NCI-H2029 treated with DMSO at 0.1 percent for 48 hours (cell line): ENCODE measurements around the gene UGT1A6.

Source experiments
- DNase-seq: peaks from one replicate; lab custom pipeline; 2025; lab: John Stamatoyannopoulos, UW

Gene UGT1A6

DNA sequence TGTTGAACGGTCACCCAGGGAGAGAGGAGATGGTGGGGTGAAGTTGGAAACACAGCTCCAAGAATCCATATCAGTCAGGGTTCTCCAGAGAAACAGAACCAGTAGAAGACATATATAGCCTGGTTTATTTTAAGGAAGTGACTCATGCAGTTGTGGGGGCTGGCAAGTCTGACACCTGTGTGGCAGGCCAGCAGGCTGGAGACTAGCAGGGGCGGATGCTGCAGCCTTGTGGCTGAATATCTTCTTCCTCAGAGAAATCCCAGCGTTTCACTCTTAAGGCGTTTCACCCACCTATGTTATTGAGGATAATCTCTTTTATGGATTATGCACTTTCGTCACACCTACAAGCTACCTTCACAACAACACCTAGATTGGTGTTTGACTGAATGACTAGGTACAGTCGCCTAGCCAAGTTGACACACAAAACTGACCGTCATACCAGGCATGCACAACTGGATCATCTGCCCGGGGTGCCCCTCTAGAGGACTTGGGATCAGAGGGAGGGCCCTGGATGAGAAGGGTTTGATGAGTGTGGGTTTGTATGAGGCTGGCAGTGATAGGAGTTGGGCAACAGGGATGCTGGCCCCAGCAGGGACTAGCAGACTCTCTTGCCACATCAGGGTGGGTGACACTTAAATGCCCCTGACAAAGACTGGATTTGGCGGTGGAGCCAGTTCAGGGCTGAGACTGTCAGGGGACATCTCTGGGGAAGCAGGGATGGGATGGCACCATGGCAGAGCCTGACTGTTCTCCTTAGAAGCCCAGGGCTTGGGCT is 108.9 kb downstream of the UGT1A6 start:
- no peak for DNase-seq

DNA sequence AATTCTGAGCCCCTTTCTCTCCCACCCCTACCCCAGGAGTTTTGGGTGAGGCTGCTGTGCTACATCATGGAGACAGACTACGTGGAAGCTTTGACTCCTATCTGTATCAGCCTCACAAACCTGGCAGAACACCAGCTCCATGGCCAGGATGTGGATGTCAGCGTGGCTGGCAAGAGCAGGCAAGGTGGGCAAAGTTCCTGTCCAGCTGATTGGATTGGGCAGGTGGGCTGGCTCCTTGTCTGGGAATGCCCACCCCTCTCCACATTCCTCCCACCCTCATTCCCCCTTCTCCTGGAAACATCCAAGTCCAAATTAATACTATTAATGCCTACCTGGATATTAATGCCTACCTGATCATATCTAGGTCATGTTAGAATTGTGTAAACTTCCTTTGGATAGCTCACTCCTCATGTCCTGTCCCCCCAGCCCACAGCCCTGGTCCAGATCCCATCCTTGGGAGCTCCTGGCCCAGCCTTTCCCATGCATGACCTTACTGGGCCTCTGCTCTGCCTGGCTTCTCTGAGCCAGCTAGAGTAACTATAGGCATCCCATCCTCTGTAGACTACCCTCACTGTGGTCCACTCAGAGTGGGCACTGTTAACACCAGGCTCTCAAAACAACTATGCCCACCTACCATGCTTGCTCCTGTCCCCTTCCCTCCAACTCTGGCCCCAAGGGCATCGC is 109.6 kb downstream of the UGT1A6 start:
- DNase-seq, result no peak

DNA sequence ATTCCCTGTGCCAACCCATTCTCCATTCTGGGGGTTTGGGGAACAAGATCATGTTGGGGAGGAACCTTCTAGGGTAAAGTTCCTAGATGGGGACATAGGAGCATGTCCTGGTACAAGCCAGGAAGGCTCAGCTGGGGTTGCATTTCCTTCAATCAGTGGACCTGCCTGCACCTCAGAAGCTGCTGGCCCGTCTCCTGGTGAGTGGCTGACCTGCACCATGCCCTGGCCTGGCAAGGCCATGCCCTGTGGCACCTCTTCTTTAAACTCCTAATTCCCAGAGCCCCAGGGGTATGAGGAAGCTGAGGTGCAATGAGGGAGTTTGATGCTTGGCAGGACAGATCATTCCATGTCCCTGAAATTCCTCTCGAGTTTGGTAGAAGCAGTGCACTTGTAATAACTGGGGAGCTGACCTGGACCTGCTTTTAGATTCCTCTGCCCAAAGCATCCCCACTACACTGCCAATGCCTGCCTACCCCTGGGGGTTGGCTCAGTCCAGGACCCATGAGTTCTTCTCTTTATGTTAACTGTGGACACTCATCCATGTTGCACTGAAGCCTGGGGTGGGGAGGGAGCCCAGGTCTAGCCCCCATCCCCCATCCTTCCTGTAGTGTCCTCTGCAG is 110.7 kb downstream of the UGT1A6 start:
- no peak for DNase-seq

DNA sequence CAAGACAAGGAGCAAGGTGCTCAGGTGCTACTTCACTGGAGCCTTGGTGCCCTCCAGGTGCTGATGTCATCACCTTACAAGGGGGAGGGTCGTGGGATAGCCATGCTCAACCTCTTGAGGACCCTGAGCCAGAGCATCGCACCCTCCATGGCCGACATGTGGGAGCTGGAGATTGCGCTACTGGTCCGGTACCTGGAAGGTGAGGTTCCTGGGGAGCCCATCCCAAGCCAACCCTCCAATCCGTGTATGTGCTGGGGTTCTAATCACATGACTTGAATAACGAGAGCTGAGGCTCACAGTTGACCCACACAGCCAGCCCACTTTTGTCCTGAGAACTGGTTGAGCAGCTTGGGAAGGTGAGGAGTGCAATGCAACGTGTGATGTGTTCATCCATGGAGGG is 111.3 kb downstream of the UGT1A6 start:
- DNase-seq, result no peak

DNA sequence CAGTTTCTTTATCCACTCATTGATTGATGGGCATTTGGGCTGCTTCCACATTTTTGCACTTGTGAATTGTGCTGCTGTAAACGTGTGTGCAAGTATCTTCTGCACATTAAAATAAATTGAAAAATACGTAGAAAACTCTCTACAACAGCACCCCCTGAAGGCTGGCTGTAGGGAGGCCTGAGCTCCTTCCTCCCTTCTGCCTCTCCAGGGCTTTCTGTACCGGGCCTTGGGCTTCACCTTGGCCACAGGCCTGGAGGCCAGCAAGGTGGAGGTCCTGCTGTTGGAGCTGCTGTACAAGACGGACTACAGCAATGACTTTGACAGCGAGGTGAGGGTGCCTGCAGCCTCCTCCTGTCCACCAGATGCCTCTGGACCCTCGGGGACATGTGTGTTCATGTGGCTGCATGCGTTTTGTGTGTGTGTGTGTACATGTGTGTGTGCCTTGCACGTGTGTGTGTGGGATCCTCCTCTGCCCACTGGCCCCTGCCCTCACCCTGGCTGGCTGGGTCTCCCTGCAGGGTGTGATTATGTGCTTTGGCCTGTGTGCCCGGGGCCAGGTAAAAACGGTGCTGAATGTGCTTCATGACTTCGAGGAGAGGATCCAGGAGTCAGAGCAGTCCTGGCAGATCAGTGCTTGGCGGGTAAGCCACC is 114.7 kb downstream of the UGT1A6 start:
- DNase-seq, result no peak

DNA sequence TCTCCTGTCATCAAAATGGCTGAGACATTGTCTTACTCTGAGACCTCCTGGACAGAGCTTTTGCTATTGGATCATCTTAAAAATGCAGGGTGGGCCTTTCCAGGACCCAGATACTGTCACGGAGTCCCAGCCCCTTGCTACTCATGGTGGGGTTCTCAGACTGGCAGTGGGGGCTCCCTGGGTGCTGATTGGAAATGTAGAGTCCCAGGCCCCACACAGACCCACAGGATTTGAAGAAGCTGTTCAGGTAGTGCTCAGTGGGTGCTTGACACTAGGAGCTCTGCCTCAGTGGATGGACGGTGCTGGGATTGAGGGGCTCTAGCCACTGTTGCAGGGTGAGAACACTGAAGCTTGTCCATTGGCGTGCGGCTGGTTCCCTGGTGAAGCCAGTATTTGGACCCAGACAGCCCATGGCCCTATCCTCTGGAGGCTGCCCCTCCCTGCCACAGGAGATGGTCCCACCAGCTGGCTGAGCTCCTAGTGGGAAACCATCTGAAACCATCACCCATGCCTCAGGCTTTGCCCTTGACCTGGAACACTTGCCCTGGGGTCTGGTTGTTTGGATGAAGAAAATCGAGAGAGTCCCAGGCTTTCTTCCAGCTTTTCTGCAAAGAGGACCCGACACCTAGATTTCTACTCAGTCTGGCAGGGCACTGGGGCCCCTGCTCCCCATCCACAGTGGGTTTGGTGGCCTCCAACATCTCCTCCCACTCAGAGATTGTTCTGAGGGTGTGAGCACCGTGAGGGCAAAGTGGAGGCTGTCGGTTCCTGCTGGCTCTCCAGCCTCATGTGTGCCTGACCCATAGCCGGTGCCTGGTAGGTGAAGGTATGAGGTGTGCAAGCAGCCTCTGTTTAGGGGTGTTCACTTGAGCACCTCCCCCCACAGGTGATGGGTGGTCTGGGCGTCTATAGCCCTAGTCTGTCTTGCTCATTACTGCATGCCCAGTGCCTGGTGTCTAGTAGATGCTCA is 115.6 kb downstream of the UGT1A6 start:
- DNase-seq, result no peak

DNA sequence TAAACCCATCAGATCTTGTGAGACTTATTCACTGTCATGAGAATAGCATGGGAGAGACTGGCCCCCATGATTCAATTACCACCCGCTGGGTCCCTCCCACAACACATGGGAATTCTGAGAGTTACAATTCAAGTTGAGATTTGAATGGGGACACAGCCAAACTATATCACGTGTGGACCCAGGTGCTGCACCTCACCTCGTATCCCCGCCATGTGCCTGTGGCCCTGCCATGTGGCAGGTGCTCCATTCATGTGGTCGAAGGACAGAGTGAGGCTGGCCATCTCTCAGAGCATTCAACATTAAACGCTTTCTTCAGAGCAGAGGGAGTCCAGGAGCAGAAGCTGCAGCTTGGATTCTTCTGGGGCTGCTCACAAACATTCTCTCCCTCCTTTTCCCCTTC is 117.7 kb downstream of the UGT1A6 start:
- no peak for DNase-seq

DNA sequence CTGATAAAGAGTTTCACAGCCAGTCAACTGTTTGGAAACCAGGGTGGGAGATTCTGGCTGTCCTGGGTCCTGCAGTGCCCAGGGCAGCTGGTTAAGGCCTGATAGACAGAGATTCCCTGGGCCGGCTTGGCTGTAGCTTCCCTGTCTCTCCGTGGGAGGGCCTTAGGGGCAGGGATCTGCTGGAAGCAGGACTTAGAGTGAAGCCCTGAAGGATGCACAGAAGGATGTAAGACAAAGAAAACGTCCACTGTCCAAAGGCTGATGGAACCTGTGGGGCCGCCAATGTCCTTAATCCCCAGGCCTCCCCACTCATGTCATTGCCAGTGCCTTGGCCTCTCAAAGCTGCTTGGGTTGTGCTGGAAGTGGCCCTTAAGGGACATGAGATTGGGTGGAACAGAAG is 118.4 kb downstream of the UGT1A6 start:
- DNase-seq, result no peak

DNA sequence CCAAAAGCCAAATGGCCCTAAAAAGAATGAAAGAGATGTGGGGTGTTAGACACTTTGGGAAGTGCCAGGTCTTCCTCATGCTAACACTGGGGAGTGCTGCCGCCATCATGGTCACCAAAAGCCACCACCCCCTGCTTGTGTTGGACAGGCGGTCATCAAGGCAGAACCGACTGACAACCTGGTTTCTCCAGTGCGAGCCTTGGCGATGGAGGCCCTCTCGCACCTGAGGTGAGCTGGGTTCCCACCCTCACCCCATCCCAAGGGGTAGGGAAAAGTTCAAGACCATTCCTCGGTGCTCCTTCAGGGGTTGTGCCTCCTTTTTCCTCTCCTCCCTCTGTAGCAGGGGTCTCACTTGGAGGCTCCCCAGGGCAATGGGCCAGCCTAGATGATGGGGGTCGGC is 119.0 kb downstream of the UGT1A6 start:
- DNase-seq, result no peak

DNA sequence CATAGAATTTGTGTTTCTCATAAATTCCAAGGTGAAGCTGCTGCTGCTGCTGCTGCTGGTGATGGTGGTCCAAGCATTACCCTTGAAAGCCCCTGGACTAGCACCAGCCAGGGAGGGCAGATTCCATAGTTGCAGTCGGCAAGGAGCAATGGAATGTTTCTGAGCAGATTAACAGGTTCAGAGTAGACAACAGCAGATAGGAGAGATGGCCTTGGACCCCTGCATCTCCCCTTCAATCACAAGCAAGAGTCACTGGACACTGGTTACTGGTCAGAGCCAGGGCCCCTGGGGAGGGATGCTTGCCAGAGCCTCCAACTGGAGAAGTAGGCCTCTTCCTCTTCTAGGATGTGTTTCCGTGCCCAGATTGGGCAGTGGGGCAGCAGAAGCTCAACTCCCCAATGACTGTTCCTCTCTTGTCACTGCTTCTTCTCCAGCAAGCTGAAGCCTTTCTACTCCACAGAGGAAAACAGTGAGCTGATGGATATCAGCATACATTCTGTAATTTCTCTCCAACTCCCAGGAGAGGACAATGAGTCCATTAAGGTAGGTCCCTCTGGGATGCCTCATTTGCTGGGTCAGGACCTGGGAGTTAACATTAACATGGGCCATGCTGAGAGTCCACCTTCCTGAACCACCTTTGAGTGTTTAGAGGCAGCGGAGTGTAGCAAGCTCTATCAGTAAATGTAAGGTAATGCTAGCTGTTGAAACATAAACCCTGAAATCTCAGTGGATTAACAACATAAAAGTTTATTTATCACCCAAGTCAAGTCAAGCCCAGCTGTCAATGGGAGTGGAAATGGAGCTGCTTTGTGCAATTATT is 120.8 kb downstream of the UGT1A6 start:
- DNase-seq, result no peak

DNA sequence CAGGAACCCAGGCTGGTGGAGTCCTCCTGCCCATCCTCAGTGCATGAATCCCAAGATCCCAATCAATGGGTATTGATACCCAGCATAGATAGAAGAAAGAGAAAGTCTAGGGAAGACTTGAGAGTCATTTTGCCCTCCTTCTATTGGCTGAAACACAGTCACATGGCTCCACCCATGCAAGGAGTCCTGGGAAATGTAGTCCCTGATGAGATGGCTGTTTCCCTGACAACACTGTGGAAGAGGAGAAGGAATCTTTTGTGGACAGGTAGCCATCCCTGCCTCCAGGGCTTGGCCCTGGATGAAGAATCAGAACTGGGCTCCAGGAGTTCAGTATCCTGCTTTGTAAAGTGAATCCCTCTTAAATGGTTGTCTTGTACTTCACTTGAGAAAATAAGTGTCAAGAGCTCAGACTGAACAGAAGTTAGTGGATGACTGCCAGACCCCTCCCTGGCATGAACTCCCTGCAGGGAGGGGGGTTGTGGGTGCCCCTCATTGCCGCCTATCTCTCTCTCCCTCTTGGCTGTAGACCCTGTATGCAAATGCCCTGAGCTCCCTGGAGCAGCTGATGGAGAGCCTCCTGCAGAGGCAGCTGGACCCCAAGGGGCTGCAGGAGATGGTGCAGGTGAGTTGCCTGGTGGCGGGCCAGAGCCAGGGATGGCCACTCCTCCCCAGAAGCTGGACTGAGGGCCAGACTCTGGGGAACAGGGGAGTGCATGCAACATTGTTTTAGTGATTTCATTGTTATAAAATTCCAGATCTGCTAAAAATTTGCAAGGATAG is 121.6 kb downstream of the UGT1A6 start:
- no peak for DNase-seq

DNA sequence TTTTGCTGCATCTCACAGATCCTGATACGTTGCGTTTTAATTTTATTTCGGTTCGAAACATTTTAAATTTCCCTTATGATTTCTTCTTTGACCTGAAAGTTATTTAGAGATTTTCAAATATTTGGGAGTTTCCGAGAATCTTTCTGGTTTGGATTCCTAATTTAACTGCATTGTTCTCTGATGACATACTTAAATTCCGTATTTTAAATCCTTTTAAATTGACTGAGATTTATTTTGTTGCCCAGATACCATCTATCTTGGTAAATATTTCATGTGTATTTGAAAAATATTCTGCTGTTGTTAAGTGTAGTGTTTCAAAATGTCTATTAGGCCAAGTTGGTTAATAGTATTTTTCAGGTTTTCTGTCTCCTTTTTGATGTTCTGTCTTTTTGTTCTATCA is 123.2 kb downstream of the UGT1A6 start:
- no peak for DNase-seq

DNA sequence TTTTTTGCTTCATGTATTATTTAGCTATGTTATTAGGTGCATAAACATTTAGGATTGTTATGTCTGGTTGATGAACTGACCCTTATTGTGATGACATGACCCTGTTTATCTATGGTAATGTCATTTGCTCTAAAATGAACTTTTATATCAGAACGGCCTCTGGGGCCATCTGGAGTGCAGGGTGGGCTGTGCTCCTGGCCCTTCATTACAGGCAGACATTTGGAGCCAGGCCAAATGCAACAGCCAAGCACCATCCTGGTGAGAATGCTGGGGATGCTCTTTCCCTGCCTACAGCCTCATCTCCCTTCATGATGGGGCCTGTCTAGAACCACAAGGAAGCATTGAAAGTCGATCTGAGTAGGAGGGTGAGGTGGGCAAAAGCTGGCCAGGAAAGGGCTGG is 123.6 kb downstream of the UGT1A6 start:
- DNase-seq, result no peak

DNA sequence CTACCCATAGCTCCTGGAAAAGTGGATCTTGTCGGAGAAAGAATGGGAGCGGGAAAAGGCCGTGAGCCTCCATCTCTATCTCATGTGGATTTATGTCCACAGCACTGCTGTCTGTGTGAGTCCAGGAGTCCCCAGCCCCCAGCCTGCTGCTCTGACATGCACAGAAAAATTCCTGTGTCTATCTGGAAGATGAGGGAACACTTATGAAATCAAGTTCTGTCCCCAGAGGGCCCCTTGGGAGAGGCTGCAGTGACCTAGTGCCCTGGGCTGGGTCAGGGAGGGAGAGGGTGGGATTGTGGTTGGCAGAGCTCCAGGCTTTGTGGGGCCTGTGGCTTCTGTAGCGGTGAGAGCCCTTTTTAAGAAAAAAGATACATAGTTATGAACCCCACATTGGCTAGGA is 124.1 kb downstream of the UGT1A6 start:
- DNase-seq, result no peak

DNA sequence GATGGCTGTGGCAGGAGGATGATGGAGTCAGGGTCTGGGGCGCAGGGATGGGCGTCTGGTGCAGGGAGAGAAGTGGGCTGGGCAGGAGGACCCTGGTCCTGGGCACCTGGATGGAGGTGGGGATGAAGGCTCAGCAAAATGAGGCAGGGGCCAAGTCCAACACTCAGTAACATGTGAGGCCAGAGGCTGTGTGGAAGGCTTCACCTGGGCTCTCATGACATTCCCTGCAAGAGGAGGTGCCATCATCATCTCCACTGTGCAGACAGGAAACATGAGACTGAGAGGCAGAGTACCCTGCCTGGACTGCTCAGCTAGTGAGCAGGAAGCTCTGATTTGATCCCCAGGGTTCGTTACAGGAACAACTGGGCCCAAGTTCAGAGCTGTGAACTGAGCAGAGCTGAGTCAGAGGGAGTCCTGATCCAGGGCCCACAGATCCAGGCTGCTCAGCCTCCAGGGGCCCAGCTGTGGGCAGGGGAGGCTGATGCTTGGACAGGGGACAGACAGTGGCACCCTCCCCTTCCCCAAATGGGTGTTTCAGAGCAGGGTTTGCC is 124.7 kb downstream of the UGT1A6 start:
- DNase-seq, result no peak

DNA sequence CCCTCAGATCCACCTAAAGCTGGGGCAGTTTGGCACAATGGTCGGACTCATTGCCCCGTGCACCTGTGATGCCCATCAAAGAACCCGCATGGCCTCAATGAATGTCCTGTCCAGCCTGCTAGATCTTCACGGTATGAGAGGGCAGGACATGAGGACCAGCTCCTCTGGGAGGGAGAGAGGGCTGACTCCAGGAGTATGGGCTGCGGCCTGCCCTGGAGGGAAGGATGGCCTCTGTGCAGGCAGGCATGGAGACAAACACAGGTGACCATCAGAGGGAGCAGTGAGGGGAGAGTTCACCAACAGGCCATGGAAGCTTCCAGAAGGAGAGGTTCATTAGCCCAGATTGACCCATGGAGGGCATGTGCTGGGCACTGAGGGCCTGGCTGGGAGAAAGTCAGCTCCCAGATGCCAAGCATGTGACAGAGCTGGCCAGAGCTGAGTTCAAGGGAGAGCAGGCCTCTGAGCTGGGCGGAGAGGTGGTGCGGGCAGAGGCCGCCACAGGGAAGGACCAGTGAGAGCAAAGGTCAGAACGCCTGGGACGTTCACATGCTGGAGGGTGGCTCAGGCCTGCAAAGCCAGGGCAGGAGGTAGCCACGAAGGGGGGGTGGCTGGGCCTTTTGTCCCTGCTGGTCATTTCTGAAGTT is 125.4 kb downstream of the UGT1A6 start:
- DNase-seq, result no peak

DNA sequence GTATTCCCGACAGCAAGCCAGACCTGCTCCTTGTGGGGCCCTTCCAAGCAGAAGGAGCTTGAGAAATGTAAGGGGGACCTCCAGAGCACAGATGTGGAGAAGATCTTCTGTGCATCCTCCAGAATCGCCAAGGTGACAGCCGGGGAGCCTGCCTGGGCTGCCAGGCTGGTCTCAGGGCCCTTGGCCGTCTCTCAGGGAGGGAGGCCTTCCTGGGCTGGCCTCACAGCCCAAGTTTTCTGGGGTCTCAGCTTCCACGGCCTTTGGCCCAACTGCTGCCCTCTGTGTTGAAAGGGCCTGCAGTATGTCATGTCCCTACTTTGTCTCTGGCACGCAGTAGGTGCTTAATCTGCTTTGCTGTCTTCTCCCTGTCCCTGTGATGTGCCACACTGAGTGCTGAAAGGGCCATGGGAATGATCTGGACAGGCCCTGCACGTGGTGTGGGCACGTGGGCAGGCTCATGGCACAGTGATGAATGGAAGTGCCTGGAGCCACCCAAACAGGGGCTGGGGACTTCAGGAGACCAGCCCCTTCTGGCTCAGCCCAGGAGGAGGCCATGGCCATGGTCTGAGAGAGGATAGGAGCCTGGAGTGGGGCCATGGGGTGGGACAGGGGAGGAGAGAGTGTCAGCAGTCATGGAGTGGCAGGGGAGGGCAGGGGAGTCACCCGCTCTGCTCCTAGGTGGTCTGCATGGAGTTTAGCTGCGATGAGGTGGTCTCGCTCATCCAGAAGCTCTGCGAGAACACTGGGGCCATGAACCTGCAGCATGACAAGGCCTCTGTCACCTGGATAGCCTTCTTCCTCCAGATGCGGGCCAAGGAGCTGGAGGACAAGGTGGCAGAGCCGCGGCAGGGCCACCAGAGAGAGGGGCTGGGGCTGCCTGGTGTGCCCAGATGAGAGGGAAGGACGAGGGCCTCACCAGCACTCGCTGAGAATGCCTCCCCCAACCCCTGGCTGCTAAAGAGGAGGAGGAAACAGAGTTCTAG is 126.2 kb downstream of the UGT1A6 start:
- no peak for DNase-seq
